CD4-positive, alpha-beta T cell treated with Interferon alpha-2 for 1 hour (primary cell): ENCODE data around the gene CABP7.

ENCODE experiments used
- DNase-seq, 2 donors: peaks; one replicate each; pipeline ENCODE4 v3.0.0-alpha.2; 2020 to 2022

Gene CABP7

GRCh38 chr22:29719899-29720645 lies at the start of gene CABP7:
Gene CABP7 (plus strand): TSS chr22:29720003. CDS start chr22:29720425, 422 bp downstream.
- no peak for DNase-seq

- DNase-seq: no peak
Observed at GRCh38 chr22:29670626-29671025, 49.2 kb upstream of the CABP7 start.

DNA sequence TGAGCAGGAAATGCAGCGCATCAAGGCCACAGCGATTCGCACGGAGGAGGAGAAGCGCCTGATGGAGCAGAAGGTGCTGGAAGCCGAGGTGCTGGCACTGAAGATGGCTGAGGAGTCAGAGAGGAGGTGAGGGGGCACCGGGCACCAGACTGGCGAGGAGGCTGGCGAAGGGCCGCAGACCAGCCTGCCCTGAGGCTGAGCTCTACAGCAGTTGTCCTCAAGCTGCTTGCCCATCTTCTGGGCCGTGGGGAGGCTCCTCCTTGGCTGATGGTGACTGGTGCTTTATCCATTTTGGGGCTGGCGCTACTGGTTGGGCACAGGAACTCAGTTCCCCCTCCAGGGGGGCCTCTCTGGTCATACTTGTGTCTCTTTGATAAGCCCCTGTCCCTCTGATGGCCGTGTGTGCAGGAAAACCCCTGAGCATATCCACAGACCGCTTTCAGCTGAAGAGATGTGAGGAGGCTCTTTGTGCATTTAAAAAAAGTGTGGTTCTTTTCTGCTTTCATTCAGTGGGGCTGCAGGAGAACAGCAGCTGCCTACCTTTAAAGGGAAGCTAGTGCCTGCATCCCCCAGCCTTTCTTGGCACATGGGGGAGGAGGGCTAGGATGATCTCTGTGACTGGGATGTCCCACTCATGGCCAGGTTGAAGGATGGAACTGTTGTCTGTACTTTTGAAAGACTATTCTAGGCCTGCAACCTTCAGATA lies 46.3 kb upstream of the CABP7 start:
- no peak for DNase-seq

DNA sequence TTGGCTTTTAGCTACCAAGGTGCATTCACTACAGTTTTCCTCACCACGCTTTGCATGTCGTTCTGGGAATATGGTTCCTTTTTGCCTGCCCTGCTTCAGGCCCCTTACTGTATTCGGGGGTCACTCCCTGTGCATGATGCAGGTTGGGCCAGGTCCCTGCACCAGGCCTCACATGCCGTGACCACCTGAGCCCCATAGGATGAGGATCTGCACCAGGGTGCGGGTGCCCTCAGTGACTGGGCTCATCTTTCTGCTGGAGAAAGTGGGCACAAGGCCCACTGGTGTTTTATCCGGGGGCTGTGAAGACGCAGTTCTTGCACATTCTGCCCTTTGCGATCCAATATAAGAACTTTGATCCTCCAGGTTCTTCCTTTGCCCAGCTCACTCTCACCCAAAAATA lies 45.7 kb upstream of the CABP7 start:
- DNase-seq: no peak

DNA sequence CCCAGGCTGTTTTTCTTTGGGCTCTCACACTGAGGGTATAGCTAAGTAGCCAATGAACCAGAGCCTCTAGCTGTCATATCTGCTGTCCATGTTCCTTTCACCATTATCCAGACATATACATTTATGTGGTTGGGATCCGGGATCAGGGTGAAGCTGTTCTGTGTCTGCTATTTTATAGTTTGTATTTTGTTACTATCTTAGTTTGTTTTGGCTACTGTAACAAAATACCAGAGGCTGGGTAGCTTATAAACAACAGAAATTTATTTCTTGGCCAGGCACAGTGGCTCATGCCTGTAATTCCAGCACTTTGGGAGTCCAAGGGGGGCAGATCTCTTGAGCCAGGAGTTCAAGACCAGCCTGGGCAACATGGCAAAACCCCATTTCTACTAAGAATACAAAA lies 40.5 kb upstream of the CABP7 start:
- DNase-seq: no peak

DNA sequence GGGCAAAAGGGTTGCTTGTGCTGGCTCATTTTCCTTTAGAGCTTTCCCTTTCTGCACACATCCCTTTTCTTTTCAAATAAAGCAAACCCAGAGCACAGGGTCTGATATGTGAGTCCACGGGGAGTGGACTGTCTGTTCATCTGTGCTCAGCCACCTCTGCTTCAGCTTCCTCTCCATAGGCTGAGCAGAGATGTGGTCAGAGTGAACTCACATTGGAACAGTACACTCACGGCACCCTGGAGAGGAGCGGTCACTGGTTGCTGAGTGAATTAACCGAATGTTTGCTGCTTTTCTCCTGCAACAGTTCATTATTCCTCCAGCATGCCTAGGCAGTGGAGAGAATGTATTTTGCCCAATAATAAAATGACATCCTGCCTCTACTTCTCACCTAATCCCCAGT lies 36.3 kb upstream of the CABP7 start:
- no peak for DNase-seq

GRCh38 chr22:29684244-29684643 lies 35.6 kb upstream of the CABP7 start:
- no peak for DNase-seq

- DNase-seq: no peak
Observed at GRCh38 chr22:29689206-29689879, 30.5 kb upstream of the CABP7 start.

- peak; percentile 18 to 38 for DNase-seq
Observed at GRCh38 chr22:29689880-29690213, 30.0 kb upstream of the CABP7 start.

DNA sequence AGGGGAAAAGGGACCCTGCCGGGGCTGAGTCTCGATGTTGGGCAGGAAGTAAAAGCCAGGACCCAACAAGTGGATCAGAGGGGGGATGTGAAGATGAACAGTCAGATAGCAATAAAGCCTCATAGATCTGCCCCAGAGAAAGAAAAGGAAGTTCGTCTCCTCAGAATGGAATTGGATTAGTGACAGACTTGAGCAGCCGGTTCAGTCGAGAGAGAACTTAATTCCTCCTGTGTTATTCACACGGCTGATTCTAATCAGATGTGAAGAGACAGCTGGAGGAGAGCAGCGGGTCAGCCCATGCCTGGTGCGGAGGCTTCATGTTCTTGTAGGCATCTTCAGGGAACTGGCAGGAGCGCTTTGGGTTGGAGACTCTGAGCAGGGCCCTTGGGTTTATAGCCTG lies 29.3 kb upstream of the CABP7 start:
- no peak for DNase-seq

- no peak for DNase-seq
Observed at GRCh38 chr22:29691636-29692326, 28.0 kb upstream of the CABP7 start.

DNA sequence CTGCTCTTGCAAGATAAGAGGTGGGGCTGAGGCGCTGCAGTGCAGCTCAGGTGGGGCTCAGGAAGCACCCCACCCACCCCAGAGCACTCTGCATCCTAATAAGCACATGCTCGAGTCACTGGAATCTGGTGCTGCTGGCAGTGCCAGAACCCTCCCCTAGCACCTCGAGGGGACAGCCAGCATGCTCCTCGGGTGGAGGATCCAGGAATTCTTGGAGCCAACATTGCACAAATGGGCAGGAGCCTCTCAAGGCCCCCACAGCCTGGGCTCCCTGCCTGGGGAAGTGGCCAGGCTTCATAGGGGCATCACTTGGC lies 27.5 kb upstream of the CABP7 start:
- no peak for DNase-seq

DNA sequence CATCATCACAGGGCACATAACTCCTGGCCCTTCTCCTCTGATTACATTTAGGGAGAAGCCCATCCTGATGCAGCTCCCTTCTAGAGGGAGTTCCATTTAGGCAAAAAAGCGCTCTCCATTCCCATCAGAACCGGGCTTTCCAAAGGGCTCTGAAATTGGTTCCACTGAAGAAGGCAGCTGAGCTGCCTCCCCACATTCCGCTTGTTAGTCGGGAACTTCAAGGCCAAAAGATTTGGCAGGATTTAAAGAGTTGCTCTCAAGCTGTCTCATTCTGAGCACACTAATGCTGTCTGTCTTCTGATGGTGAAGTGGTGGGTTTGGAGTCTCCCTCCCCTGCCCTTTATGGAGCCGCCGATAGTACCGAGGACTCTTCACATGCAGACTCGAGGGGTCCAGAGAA lies 26.6 kb upstream of the CABP7 start:
- DNase-seq: no peak

- no peak for DNase-seq
Observed at GRCh38 chr22:29693671-29694070, 26.1 kb upstream of the CABP7 start.

- DNase-seq: no peak
Observed at GRCh38 chr22:29695129-29695926, 24.5 kb upstream of the CABP7 start.

GRCh38 chr22:29697853-29698598 lies 21.8 kb upstream of the CABP7 start:
- no peak for DNase-seq

- no peak for DNase-seq
Observed at GRCh38 chr22:29700206-29700899, 19.4 kb upstream of the CABP7 start.

- DNase-seq: no peak
Observed at GRCh38 chr22:29700900-29701154, 19.0 kb upstream of the CABP7 start.

DNA sequence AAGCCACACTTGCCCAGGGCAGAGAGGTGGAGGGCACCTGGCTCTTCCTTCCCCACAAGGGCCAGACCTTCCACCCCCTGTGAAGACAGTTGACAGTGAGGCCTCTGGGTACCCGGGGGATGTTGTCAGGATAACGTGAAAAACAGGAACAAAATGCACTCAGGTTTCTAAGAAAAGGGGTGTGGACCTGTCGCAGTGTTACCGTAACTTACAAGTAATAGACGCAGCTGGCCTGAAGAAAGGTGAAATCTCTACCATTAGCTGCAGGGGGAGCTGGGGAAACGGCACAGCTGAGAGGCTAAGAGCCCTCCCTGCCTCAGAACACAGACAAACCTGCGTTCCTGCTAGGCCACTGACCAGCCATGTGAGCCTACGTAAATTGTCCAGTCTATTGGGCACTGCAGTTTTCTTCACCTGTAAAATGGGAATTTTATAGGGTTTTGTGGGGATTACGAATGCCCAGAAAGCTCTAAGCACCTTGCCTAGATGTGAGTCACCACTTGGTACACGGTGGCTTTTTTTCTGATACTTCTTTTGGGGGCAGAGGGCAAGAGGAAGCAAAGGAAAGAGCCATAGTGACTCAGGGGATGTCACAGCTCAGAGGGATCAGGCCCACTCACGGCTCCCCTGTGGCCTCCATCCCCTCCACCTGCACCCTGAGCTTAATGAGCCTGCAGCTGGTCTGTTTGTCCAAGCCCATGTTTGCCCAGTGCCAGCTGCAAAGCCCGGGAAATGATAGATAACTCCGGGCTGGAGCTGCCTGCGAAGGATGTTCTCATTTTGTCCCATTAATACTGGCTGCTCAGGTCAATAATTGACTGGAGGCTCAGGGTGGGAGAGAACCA lies 18.4 kb upstream of the CABP7 start:
- peak; percentile 53 to 55 for DNase-seq

DNA sequence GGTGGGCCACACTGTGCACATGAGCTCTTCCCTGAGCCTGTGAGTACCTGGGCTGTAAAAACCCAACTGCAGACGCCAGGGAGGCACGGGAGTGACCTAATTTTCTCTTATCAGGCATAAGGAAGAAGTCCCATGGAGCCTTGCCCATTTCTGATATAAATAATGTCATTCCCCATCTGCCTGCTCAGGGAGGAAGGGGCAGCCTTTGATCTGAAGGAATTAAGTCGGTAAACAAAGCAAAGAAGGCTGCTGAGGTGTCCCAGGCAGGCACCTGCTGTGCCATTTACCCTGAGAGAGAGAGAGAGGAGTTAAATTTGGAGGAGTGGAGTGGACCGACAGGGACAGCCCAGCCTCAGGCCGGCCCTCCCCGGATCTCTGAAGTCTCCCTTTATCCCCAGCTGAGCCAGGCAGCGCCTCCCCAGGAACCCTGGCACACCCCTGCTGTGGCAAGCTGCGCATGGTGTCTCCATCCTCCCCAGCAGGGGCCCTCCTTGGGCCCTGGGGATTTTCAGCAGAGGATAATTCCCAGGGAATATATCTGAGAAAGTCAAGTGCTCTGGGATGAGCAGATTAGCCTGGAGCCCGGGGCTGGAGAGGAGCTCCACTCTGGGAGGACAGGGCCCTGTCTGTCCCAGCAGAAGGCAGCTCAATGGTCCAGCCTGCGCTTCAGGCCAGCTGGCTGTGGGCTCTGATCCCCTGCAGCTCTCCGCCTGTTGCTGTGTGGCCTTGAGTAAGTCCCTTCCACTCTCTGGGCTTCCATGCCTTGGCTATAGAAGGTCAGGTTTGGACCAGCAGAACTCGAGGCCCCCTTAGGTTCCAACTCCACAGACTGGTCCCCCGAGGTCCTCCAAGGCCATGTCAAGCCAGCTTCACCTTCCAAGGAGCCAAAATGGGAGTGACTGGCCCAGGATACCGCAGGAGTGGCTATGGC lies 17.5 kb upstream of the CABP7 start:
- no peak for DNase-seq
